Germinal center (tissue), 1 donor: Measurements from ENCODE around the gene CEP128.
A peak's percentile ranks its signal among the peaks of the same experiment; 100 is the strongest.

Source experiments
- DNase-seq: peaks from one replicate; pipeline ENCODE4 v3.0.0; 2012; ENCODE audit warnings: mixed read lengths, low spot score

Gene CEP128

DNA sequence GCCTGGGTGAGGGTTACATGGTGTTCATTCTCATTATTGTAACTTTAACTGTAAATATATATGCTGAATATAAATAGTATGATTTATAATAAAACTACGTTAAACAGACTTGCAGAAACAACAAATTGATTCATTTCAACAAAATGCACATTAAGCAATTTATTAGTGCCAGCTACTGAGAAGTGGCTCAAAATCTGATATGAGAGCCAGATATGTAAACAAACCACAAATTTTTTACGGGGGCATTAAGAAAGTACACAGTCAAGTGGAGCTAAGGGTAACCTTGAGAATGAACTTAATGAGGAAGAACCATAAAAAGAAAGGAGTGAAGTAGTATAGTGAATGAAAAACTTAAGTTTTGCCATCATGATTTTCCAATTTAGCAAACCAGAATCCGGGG, 40.3 kb downstream of the CEP128 start:
- DNase-seq = no peak

- DNase-seq = no peak
These were observed 68.9 kb downstream of the CEP128 start for GRCh38 chr14:80872645-80873044.

- no peak for DNase-seq
These were observed 73.3 kb downstream of the CEP128 start for GRCh38 chr14:80868260-80868659.

- DNase-seq = no peak
These were observed 73.7 kb downstream of the CEP128 start for GRCh38 chr14:80867798-80868197.

GRCh38 chr14:80867091-80867490, 74.4 kb downstream of the CEP128 start:
- DNase-seq = no peak

- DNase-seq = no peak
These were observed 76.0 kb downstream of the CEP128 start for GRCh38 chr14:80865565-80865964.

- no peak for DNase-seq
These were observed 78.6 kb downstream of the CEP128 start for GRCh38 chr14:80862983-80863382.

- no peak for DNase-seq
These were observed 79.0 kb downstream of the CEP128 start for GRCh38 chr14:80862541-80862940.

DNA sequence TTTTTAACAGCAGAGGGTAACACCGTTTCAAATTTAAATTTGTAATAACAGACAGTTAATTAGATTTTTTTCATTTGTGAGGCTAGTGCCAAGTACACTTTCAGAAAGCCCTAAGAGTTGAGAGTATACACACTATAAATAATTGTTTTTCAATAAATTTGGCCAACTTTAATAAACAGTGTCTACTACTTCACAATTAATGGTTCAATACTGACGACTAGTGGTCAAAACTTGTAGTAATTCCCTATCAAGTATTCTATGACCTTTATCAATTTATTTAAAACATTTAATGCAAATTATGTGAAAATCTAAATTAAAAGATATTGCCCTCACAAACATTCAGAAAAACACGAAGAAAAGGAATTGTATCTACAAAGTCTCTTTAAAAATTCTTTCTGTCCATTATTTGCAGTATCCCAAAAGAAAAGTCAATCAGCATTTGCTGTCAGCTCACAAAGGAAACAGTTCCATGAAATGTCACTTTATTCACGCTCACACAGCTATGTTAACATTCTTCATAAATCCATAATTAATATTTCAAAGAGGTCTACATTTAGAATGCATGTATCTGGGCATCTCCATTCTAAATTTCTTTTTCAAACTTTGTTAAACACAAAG, 91.2 kb downstream of the CEP128 start:
- peak; percentile 3 for DNase-seq

GRCh38 chr14:80847070-80847469, 94.5 kb downstream of the CEP128 start:
- DNase-seq = no peak

DNA sequence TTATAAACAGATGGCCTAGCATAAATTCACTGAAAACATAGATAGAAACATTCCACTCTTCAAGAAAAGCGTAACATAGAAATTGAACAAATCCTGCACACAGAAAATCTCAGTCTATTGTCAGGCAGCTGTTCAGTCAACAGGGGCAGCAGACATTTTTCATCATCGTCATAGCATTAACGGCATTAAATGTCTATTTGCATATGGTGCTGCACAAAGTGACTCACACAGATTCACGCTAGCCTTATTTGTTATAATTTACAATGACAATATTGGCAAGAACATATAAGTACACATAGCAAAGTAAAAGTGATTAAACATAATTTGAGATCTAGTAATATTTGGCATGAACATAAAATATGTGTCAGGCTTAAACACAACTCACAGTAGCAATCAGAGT, 95.7 kb downstream of the CEP128 start:
- DNase-seq = no peak

- DNase-seq = no peak
These were observed 96.7 kb downstream of the CEP128 start for GRCh38 chr14:80844872-80845271.

GRCh38 chr14:80839743-80840142, 101.8 kb downstream of the CEP128 start:
- DNase-seq = no peak

GRCh38 chr14:80809663-80810062, 131.9 kb downstream of the CEP128 start:
- no peak for DNase-seq

DNA sequence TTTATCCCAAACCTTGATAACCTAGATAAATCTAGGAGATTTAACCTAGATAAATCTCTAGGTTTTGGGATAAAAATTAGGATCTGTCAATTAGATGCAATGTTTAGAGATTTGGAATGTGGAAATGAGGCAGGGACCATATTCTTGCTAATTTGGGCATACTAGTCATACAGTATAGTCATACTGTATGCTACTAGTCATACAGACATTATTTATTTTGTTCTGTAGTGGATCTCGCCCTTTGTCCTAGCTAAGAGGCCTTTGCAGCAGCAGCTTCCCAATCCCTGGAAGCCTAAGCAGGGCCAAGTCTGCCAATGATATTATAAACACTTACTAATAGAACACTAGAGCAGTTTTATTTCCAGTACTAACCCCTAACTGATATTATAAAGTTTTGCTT, 136.4 kb downstream of the CEP128 start:
- no peak for DNase-seq

DNA sequence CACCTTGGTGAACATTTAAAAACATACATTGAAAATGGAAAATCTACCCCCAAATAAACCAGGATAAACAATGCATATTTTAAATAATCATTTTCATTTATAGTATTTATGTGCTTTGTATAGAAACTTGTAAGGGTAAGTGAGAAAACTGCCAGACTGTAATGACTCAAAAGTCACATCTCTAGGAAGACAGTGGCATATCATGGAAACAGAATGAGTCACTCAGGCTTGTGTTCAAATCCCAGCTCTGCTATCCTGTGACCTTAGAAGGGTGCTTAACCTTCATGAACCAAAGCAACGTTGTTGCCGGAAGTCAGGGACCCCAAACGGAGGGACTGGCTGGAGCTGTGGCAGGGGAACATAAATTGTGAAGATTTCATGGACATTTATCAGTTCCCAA, 142.7 kb downstream of the CEP128 start:
- no peak for DNase-seq

GRCh38 chr14:80798211-80798610, 143.3 kb downstream of the CEP128 start:
- no peak for DNase-seq

GRCh38 chr14:80792771-80793170, 148.8 kb downstream of the CEP128 start:
- no peak for DNase-seq

GRCh38 chr14:80787876-80788275, 153.7 kb downstream of the CEP128 start:
- no peak for DNase-seq

GRCh38 chr14:80784820-80785219, 156.7 kb downstream of the CEP128 start:
- no peak for DNase-seq

- DNase-seq = no peak
These were observed 159.6 kb downstream of the CEP128 start for GRCh38 chr14:80781972-80782367.

DNA sequence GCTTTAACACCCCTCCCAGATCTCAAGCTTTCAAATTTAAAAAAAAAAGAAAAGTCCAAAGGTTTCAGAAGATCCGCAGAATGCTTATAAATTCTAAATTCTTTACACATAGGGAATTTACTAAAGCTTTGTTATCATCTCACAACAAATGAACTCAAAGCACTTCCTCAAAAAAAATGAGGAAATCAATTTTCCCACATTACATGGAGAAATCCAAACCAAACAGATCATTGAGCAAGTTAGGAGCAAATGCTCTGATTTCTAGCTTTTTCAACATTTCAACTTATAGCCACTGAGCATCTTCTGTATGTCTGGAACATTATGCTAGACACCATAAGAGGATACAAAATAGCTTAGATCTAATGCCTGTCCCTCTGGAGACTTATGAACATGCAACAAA, 161.0 kb downstream of the CEP128 start:
- no peak for DNase-seq

DNA sequence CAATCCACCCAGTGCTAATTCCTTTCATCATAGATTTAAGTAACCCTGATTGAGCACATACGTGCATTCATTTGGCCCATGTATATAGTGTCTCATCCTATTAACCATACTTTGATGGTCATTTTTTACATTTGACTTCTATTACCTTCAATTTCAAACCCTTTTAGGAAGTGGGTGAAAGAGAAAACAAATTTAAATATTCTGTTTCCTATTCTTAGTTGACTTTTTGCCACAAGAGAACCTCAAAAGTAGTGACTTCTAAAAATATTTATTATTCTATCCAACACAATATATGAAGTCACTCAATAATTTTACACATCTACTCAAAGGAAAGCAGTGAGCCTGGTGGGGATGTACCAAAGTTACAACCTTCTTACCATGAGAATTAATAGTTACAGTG, 164.9 kb downstream of the CEP128 start:
- DNase-seq = no peak

DNA sequence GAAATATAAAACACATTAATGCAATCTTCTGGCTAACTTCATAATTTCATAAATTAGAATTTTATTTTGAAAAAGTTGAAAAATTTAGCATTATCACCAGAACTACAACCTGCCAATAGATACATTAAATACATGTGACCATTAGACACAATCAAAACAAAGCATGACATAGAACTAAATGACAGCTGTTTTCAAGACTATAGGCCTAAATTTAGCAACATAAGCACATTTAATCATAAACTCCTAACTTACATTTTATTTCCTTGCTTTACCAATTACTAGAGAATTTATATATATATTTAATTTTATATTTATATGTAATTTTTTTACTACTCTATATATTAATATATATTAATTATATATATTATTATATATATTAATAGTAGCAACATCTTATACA, 165.4 kb downstream of the CEP128 start:
- DNase-seq = no peak

DNA sequence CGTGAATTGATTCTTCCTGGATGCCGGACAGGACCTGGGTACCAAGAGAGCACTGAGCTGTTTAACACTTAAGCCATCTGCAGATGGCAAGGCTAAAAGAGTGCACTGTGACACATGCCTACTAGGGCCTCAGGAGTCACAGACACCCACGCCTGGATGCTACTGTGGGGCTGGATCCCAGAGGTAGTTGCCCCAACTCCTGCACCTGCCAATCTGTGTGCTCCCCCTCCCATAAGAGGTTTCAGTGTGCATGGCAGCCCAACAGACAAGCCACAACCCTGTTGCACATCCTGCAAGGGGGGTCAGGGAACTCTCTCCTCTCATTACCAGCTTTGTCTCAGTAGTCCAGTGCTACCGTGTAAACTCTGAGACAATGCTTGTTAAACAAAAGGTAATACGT, 169.0 kb downstream of the CEP128 start:
- DNase-seq = no peak
